ENCODE results near the gene SHC4.

The SHC4 gene

GRCh38 chr15:48850648-48851047 lies 113.1 kb downstream of the SHC4 start:
- TF ChIP-seq ZFX (IDR thresholded peaks at IDR 0.05), result no peak
- no peak for TF ChIP-seq CTCF (conservative IDR thresholded peaks at IDR 0.05)
- H3K27ac ChIP-seq, result no peak overlapping the region

GRCh38 chr15:48845123-48845522 lies 118.6 kb downstream of the SHC4 start:
- TF ChIP-seq CTCF (conservative IDR thresholded peaks at IDR 0.05) (no peak), ZFX (IDR thresholded peaks at IDR 0.05) (no peak)
- no peak overlapping the region for H3K27ac ChIP-seq

GRCh38 chr15:48842501-48842900 lies 121.2 kb downstream of the SHC4 start:
- TF ChIP-seq ZFX (IDR thresholded peaks at IDR 0.05) (no peak), CTCF (conservative IDR thresholded peaks at IDR 0.05) (no peak)
- no peak overlapping the region for H3K27ac ChIP-seq

- no peak overlapping the region for H3K27ac ChIP-seq
- no peak for TF ChIP-seq ZFX (IDR thresholded peaks at IDR 0.05)
- no peak for TF ChIP-seq CTCF (conservative IDR thresholded peaks at IDR 0.05)
Measured at GRCh38 chr15:48834756-48835155, 129.0 kb downstream of the SHC4 start.

- TF ChIP-seq ZFX (IDR thresholded peaks at IDR 0.05) (no peak), CTCF (conservative IDR thresholded peaks at IDR 0.05) (no peak)
- H3K27ac ChIP-seq, result no peak overlapping the region
Measured at GRCh38 chr15:48833526-48834239, 130.0 kb downstream of the SHC4 start.

GRCh38 chr15:48832648-48833047 lies 131.1 kb downstream of the SHC4 start:
- no peak overlapping the region for H3K27ac ChIP-seq
- TF ChIP-seq CTCF (conservative IDR thresholded peaks at IDR 0.05), result no peak
- TF ChIP-seq ZFX (IDR thresholded peaks at IDR 0.05), result no peak

GRCh38 chr15:48828906-48829305 lies 134.8 kb downstream of the SHC4 start:
- no peak overlapping the region for H3K27ac ChIP-seq
- TF ChIP-seq ZFX (IDR thresholded peaks at IDR 0.05), result no peak
- TF ChIP-seq CTCF (conservative IDR thresholded peaks at IDR 0.05), result no peak

All from C4-2B (cell line).